Middle frontal gyrus (tissue), 1 donor: ENCODE results near the gene DMAC1.

Experiments used
- DNase-seq: peaks from one replicate; pipeline ENCODE4 v3.0.0-alpha.2; 2015; ENCODE audit warnings: low spot score; ENCODE audit errors: extremely low spot score

The DMAC1 gene

GRCh38 chr9:7783635-7784063, 15.9 kb downstream of the DMAC1 start:
- no peak for DNase-seq

DNA sequence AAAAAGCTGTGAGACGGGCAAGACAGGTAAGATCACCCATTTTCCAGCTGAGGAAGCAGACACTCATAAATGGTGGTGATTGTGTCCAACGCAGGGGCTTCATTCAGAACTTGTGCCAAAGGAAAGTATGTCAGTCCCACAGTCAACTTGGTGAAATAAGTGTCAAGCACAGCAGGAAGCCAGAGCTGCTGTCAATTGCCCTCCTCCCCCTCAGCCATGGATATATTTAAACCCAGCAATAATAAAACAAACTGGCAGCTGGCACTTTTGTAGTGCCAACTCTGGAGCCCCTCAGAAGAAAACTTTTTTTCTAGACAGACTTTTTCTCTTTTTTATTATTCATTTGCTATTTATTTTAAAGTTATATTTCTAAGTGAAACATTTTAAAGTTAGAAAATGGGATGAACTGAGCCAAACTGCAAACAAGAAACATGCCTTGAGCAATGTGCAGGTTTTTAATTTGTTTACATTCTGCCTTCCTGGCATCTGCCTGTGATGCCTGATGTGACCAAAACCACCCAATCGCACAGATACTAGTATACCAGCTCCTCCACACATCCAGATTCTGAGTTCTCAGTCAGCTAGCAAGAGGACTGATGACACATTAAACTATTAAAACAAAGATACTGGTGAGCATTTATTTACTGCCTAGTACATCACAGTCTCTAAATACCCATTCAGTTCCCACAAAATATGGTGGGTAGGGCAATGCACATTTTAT, 17.0 kb downstream of the DMAC1 start:
- DNase-seq = no peak

GRCh38 chr9:7780261-7780988, 19.2 kb downstream of the DMAC1 start:
- no peak for DNase-seq

DNA sequence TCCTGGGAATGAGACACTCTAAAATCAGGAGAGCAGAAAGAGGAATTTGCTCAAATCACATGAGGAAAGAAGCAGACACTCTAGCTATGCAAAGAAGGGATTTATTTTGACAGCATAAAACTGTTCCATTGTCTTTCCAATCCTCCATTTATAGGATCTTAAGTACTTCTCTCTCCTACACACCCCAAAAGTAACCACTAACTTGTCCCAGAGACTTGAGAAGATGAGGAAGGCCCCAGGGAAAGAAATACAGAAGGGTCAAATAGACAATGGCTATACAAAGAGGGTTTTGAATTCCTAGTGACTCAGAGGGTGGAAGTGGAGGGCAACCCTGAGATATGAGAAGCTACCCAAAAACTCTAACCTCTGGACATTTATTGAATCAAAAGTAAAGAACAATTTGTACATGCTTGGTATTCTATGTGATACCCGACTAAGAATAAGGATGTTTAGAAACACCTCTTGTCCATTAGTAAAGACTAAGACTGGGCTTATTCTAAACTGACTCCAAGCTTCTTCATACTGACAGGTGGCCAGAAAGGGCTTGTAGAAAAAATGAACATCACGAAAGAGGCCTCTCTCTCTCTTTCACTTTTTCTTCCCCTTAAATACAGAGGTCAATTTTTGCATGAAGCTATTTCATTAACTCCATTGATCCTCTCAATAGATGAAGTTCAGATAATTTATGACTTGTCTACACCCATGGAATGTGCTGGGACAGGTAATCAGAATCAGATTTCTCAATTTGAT, 20.6 kb downstream of the DMAC1 start:
- no peak for DNase-seq

- DNase-seq = no peak
These were observed 21.8 kb downstream of the DMAC1 start for GRCh38 chr9:7777771-7778170.

DNA sequence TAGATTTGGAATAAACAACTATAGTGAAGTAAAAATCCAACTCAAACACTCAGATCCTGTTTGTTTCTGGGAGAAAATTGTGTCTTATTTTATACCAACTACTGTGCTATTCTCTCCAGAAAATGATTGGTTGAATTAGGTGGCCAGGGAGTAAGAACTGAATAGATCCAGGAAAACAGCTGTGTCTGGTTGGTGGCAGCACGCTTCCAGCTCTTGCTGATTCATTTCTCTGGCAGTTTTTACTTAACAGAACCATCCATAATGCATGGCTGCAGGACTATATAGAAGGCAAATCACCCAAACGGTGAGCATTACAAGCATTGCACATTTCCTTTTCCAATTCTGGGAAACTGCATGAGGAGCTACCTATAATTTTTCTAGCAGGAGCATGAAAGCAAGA, 29.5 kb downstream of the DMAC1 start:
- DNase-seq = no peak

DNA sequence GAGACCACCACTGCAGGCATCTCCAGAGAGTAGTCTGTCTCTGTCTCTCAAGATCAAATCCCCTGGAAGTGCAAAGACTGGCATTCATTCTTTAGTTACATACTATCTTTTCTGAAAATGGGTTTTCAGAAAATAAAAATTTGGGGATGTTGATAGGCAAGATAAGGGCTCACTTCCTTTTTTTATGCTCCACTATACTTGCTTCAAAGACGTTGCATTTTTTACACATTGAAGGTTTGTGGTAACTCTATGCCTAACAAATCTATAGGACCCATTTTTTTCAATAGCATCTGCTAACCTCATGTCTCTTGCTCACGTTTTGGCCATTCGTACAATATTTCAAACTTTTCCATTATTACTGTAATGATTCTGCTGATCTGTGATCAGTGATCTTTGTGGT, 37.0 kb downstream of the DMAC1 start:
- DNase-seq = no peak

GRCh38 chr9:7760014-7760415, 39.6 kb downstream of the DMAC1 start:
- no peak for DNase-seq

- DNase-seq = no peak
These were observed 43.5 kb downstream of the DMAC1 start for GRCh38 chr9:7756088-7756487.

DNA sequence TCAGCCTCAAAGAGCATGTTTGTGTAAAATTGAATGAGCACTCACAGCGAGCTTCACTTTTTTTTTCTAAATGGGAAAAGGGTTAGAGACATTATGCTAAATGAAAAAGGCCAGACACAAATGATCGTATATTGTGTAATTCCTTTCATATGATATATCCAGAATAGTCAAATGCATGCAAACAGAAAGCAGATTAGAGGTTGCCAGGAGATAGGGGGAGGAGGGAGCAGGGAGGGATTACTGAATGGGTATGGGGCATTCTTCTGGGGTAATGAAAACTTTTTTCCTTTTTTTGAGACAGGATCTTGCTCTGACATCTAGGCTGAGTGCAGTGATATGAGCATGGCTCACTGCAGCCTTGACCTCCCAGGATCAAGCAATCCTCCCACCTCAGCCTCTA, 47.1 kb downstream of the DMAC1 start:
- no peak for DNase-seq
